GM12878 (cell line): ENCODE data around the gene MPHOSPH9. TPM values are rescaled to one million over a fixed set of nuclear protein-coding genes. Genes with fewer than 3 reads are reported as not detected.

Experiments
- ATAC-seq: fragments of 200-7000 bp; cut with Tn5 transposase; 3 replicates; pipeline ENCODE4 v1.9.1; 2020; ENCODE audit warnings: mild to moderate bottlenecking, moderate library complexity
- BruUV-seq: library from RNA; stranded (reverse); fragments of 400-500 nt; replicated peaks from 2 replicates; lab custom pipeline; 2021; lab: Mats Ljungman, UMichigan
- CTCF ChIA-PET: fragments of 300-600 bp; sonication (Branson Sonifier 250); formaldehyde crosslinking; extraction: SDS; loops from one replicate; lab custom pipeline; 2021; ENCODE audit warnings: inconsistent platforms; lab: Yijun Ruan, JAX
- POLR2A ChIA-PET: fragments of 350-600 bp; formaldehyde crosslinking; extraction: SDS; loops from one replicate; lab custom pipeline; 2021; ENCODE audit warnings: inconsistent platforms; lab: Charles Lee
- RAD21 ChIA-PET: fragments of 300-600 bp; sonication (Branson Sonifier 250); formaldehyde crosslinking; loops from one replicate; lab custom pipeline; 2023; ENCODE audit warnings: antibody characterized with exemption; ENCODE audit not compliant: unreplicated experiment; lab: Charles Lee
- SMC1A ChIA-PET: fragments of 300-600 bp; sonication (Branson Sonifier 250); formaldehyde crosslinking; loops from one replicate; lab custom pipeline; 2023; ENCODE audit not compliant: unreplicated experiment, uncharacterized antibody; lab: Charles Lee
- DNase-seq: peaks from one replicate; pipeline ENCODE4 v3.0.0-alpha.2; 2011; ENCODE audit warnings: low read depth, low spot score
- FAIRE-seq: peaks from 3 replicates; lab custom pipeline; 2011; peaks lifted over from hg19 to GRCh38; lab: Jason Lieb, UNC
- H2AFZ ChIP-seq: 2 replicates; pipeline ENCODE4 v1.6.0; 2011; ENCODE audit warnings: low read depth, low read length, control low read depth; ENCODE audit not compliant: control insufficient read depth
- H3K27ac ChIP-seq: 2 replicates; pipeline ENCODE4 v1.5.1; 2011; ENCODE audit warnings: control low read depth; ENCODE audit not compliant: control insufficient read depth, insufficient read depth
- H3K27me3 ChIP-seq, 2 experiments: replicated peaks in 1 of 2; 2 replicates each; pipeline versions ENCODE4 v1.6.0 to v1.6.1; 2011; ENCODE audit warnings: low read length in 1 of 2; ENCODE audit not compliant: control insufficient read depth in 2 of 2, insufficient read depth in 2 of 2
- H3K36me3 ChIP-seq, 2 experiments: 2 replicates each; pipeline ENCODE4 v1.5.1; 2011; ENCODE audit warnings: low read length in 1 of 2; ENCODE audit not compliant: control insufficient read depth in 2 of 2, insufficient read depth in 2 of 2
- H3K4me1 ChIP-seq: 2 replicates; pipeline ENCODE4 v1.6.1; 2011; ENCODE audit warnings: mild to moderate bottlenecking, low read length, moderate library complexity, mixed read lengths; ENCODE audit not compliant: control insufficient read depth, insufficient read depth
- H3K4me2 ChIP-seq: 2 replicates; pipeline ENCODE4 v1.6.0; 2011; ENCODE audit warnings: control low read depth; ENCODE audit not compliant: control insufficient read depth, insufficient read depth
- H3K4me3 ChIP-seq: fragments of 200-600 bp; sonication (generic); 2 replicates; pipeline ENCODE4 v1.5.1; 2016
- H3K79me2 ChIP-seq: 2 replicates; pipeline ENCODE4 v1.6.0; 2011; ENCODE audit warnings: low read length; ENCODE audit not compliant: control insufficient read depth, insufficient read depth
- H3K9ac ChIP-seq: 2 replicates; pipeline ENCODE4 v1.8.0; 2011; ENCODE audit warnings: low read length, control low read depth, mixed read lengths; ENCODE audit not compliant: control insufficient read depth, insufficient read depth
- H3K9me3 ChIP-seq: replicated peaks from 3 replicates; pipeline ENCODE4 v1.5.1; 2011; ENCODE audit warnings: mild to moderate bottlenecking, low read length; ENCODE audit not compliant: control insufficient read depth, insufficient read depth
- H4K20me1 ChIP-seq: 2 replicates; pipeline ENCODE4 v1.6.0; 2011; ENCODE audit not compliant: control insufficient read depth, insufficient read depth
- CHD2 ChIP-seq: IDR thresholded peaks from 2 replicates; pipeline ENCODE4 v1.6.1; 2011; ENCODE audit warnings: low read depth, low read length, improper control_type of control experiment, borderline replicate concordance
- ESRRA ChIP-seq: IDR thresholded peaks from 2 replicates; pipeline ENCODE4 v1.6.1; 2012; ENCODE audit warnings: mild to moderate bottlenecking, low read length, improper control_type of control experiment
- MTA2 ChIP-seq: fragments of 450-650 bp; IDR thresholded peaks from 2 replicates; pipeline ENCODE4 v1.6.1; 2016; ENCODE audit warnings: low read depth, mild to moderate bottlenecking, moderate library complexity
- PKNOX1 ChIP-seq: fragments of 450-650 bp; IDR thresholded peaks from 2 replicates; pipeline ENCODE4 v1.6.1; 2016; ENCODE audit warnings: mild to moderate bottlenecking
- RELB ChIP-seq: fragments of 450-650 bp; IDR thresholded peaks from 2 replicates; pipeline ENCODE4 v1.6.1; 2017; ENCODE audit warnings: low read depth, mild to moderate bottlenecking, moderate library complexity
- RFX5 ChIP-seq: IDR thresholded peaks from 2 replicates; pipeline ENCODE4 v1.6.1; 2011; ENCODE audit warnings: low read depth, low read length, improper control_type of control experiment
- SMC3 ChIP-seq: IDR thresholded peaks from 2 replicates; pipeline ENCODE4 v1.6.1; 2011; ENCODE audit warnings: low read length, improper control_type of control experiment, borderline replicate concordance
- STAT1 ChIP-seq: fragments of 450-650 bp; conservative IDR thresholded peaks from 2 replicates; pipeline ENCODE4 v1.6.1; 2014; ENCODE audit warnings: antibody characterized with exemption, mild to moderate bottlenecking
- SUPT20H ChIP-seq: IDR thresholded peaks from 2 replicates; pipeline ENCODE4 v1.6.1; 2011; ENCODE audit warnings: low read depth, mild to moderate bottlenecking, low read length, moderate library complexity, borderline replicate concordance; ENCODE audit not compliant: control insufficient read depth
- ZBED1 ChIP-seq: IDR thresholded peaks from 2 replicates; pipeline ENCODE4 v1.6.1; 2016; ENCODE audit warnings: borderline replicate concordance
- WGBS: methylation state at CpG from one replicate; pipeline ENCODE4 v1.1.6; 2016; ENCODE audit warnings: low lambda C conversion rate; ENCODE audit not compliant: insufficient replicate concordance, insufficient coverage; ENCODE audit errors: missing lambda C conversion rate; 5-methylcytosine and 5-hydroxymethylcytosine counted together
- in situ Hi-C: fragments of 300-500 bp; cut with MboI; formaldehyde crosslinking; loops from 9 replicates; pipeline ENCODE4 v1.14.3; 2018; ENCODE audit warnings: mixed read lengths
- intact Hi-C: fragments of 100-400 bp; cut with micrococcal nuclease; formaldehyde crosslinking; loops from one replicate; pipeline ENCODE4 v1.14.2; 2022; ENCODE audit not compliant: unreplicated experiment
- polyA plus RNA-seq, 11 experiments: library from polyadenylated mRNA; depleted of rRNA in 4 of 11; unstranded in 6 of 11; stranded (reverse) in 5 of 11; fragments of >200 nt; fragmentation: Nextera tagmentation in 4 of 11; fragmentation: Illumina TruSeq in 1 of 11; extraction: Ambion mirVana in 4 of 11; extraction: Trizol in 1 of 11; gene quantifications; 1 replicate in 1 of 11; 2 replicates in 10 of 11; pipeline versions ENCODE4 v1.2.1 to v1.2.3, GENCODE V29; 2011 to 2016; ENCODE audit warnings: inconsistent platforms in 2 of 11, missing spikeins in 2 of 11, low read depth in 1 of 11
- total RNA-seq, 4 experiments: library from RNA; depleted of rRNA in 3 of 4; stranded (reverse); fragments of >200 nt in 3 of 4; fragmentation: Illumina TruSeq in 1 of 4; extraction: Trizol in 1 of 4; gene quantifications; 2 replicates each; pipeline versions ENCODE4 v1.2.1 to v1.2.3, GENCODE V29; 2013 to 2021
- TF ChIP-seq, protein P1 (sequence below): IDR thresholded peaks from 2 replicates; pipeline ENCODE4 v1.6.1; 2011; ENCODE audit warnings: low read depth, mild to moderate bottlenecking, low read length, moderate library complexity, borderline replicate concordance; ENCODE audit errors: extremely low read depth
- TF ChIP-seq, protein P2 (sequence below): fragments of 450-650 bp; IDR thresholded peaks from 2 replicates; pipeline ENCODE4 v1.6.1; 2018; ENCODE audit warnings: borderline replicate concordance, mild to moderate bottlenecking; ENCODE audit not compliant: partially characterized antibody

MPHOSPH9 gene
- total and polyA plus RNA-seq, 10 of the 15 experiments (the other 5 are each of a cell fraction or from before 2014, with no cell fraction given): 11.5 to 72.2 (median 45.7) TPM

DNA sequence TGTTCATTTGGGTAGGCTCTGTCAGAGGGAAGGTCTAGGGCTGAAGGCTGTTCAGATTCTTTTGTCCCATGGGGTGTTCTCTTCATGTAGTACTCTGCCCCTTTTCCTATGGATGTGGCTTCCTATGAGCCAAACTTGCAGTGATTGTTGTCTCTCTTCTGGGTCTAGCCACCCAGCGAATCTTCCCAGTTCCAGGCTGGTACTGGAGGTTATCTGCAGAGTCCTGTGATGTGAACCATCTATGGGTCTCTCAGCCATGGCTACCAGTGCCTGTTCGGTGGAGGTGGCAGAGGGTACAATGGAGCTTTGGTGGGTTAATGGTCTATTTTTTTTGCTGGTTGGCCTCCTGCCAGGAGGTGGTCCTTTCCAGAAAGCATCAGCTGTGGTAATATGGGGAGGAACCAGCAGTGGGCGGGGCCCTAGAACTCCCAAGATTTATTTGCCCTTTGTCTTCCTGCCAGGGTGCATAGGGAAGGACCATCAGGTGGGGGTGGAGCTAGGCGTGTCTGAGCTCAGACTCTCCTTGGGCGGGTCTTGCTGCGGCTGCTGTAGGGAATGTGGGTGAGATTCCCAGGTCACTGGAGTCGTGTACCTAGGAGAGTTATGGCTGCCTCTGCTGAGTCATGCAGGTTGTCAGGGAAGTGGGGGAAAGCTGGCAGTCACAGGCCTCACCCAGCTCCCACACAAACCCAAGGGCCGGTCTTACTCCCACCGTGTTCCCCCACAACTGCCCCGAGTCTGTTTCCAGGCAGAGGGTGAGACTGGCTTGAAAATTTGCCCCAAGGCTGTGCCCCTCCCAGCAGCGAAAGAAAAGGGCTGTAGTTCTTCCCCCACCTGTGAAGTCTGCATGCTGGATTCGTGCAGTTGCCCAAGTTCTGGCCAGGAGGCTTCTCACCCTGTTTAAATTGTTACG lies 17.8 kb upstream of the MPHOSPH9 start:
- WGBS: 84% methylated on average over 13 of the region's 13 CpGs
- no peaks in the 10 kb centered on the region; the same call in 1 of the 2 replicates for H4K20me1 ChIP-seq
- peaks cover 11 to 15% of the 10 kb centered on the region in 2 experiments for H3K36me3 ChIP-seq
- CTCF ChIA-PET: interaction anchor here (1.1 to 2.0 kb wide), 2 partner anchors 13 to 222 kb away, joined by 3 to 9 read pairs; no protein-coding TSS in a partner anchor
- H3K4me3 ChIP-seq: no peak overlapping the region
- H3K27me3 ChIP-seq: no peaks in the 10 kb centered on the region
- peaks cover 13% of the 10 kb centered on the region for H3K79me2 ChIP-seq
- no peak overlapping the region for H3K9ac ChIP-seq
- H3K4me1 ChIP-seq: no peaks in the 10 kb centered on the region
- intact Hi-C loops: no loop called here
- no peak for TF ChIP-seq RFX5
- no peak for TF ChIP-seq RELB
- no peak for TF ChIP-seq STAT1
- TF ChIP-seq, protein P1, sequence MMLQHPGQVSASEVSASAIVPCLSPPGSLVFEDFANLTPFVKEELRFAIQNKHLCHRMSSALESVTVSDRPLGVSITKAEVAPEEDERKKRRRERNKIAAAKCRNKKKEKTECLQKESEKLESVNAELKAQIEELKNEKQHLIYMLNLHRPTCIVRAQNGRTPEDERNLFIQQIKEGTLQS: no peak
- TF ChIP-seq SUPT20H: no peak
- TF ChIP-seq ESRRA: no peak
- no peak for TF ChIP-seq PKNOX1
- TF ChIP-seq, protein P2, sequence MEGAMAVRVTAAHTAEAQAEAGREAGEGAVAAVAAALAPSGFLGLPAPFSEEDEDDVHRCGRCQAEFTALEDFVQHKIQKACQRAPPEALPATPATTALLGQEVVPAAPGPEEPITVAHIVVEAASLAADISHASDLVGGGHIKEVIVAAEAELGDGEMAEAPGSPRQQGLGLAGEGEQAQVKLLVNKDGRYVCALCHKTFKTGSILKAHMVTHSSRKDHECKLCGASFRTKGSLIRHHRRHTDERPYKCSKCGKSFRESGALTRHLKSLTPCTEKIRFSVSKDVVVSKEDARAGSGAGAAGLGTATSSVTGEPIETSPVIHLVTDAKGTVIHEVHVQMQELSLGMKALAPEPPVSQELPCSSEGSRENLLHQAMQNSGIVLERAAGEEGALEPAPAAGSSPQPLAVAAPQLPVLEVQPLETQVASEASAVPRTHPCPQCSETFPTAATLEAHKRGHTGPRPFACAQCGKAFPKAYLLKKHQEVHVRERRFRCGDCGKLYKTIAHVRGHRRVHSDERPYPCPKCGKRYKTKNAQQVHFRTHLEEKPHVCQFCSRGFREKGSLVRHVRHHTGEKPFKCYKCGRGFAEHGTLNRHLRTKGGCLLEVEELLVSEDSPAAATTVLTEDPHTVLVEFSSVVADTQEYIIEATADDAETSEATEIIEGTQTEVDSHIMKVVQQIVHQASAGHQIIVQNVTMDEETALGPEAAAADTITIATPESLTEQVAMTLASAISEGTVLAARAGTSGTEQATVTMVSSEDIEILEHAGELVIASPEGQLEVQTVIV: no peak
- no peak for TF ChIP-seq CHD2
- no peak for TF ChIP-seq SMC3
- no peak for TF ChIP-seq MTA2
- TF ChIP-seq ZBED1: no peak
- TF ChIP-seq, all 136 proteins: peak for 0
- Histone ChIP-seq H3K27ac (no peak overlapping the region), H3K4me2 (no peak overlapping the region), H2AFZ (no peak overlapping the region), H3K9me3 (peaks cover 3% of the 10 kb centered on the region; the same call in 2 of the 3 replicates)
- SMC1A ChIA-PET: interaction anchor here (1.1 to 2.6 kb wide), 2 partner anchors 12 to 16 kb away, joined by 3 to 9 read pairs; no protein-coding TSS in a partner anchor
- POLR2A ChIA-PET: interaction anchor here (0.6 to 2.5 kb wide), 2 partner anchors 18 to 41 kb away, joined by 3 to 10 read pairs; partner anchors contain the start of genes MPHOSPH9 and MTRFR
- RAD21 ChIA-PET: no interaction called here
- DNase-seq (no peak), FAIRE-seq (no peak), ATAC-seq (no peak)
- no TSS peak for BruUV-seq
- in situ Hi-C loops: no loop called here
